BLaER1 treated with 17β-estradiol and CSF1 and Interleukin-3, amounts not matched to agents 10 nM and 100 nM (cell line): Measurements from ENCODE around the gene HEXD.

Source experiments
- H3K27ac ChIP-seq, 11 experiments: shearing (Covaris generic); formaldehyde crosslinking; 2 replicates each; pipeline ENCODE4 v1.8.1; 2022
- H3K27me3 ChIP-seq, 11 experiments: shearing (Covaris generic); formaldehyde crosslinking; 2 replicates each; pipeline ENCODE4 v1.8.1; 2022
- H3K36me3 ChIP-seq, 11 experiments: shearing (Covaris generic); formaldehyde crosslinking; 2 replicates each; pipeline ENCODE4 v1.8.1; 2022
- H3K4me1 ChIP-seq, 10 experiments: shearing (Covaris generic); formaldehyde crosslinking; 2 replicates each; pipeline ENCODE4 v1.8.1; 2022
- H3K4me2 ChIP-seq, 11 experiments: shearing (Covaris generic); formaldehyde crosslinking; 2 replicates each; pipeline ENCODE4 v1.8.1; 2022
- H3K4me3 ChIP-seq, 10 experiments: shearing (Covaris generic); formaldehyde crosslinking; 2 replicates each; pipeline ENCODE4 v1.8.1; 2022
- H3K9ac ChIP-seq, 11 experiments: shearing (Covaris generic); formaldehyde crosslinking; 2 replicates each; pipeline ENCODE4 v1.8.1; 2022
- H3K9me3 ChIP-seq, 11 experiments: shearing (Covaris generic); formaldehyde crosslinking; replicated peaks in 1 of 11; 2 replicates each; pipeline ENCODE4 v1.8.1; 2022
- H4K20me1 ChIP-seq, 11 experiments: shearing (Covaris generic); formaldehyde crosslinking; 2 replicates each; pipeline ENCODE4 v1.8.1; 2022
- Cebpa-rat ChIP-seq, 11 experiments: shearing (Covaris generic); IDR thresholded peaks; 2 replicates each; pipeline ENCODE4 v1.8.1; 2022

The HEXD gene

DNA sequence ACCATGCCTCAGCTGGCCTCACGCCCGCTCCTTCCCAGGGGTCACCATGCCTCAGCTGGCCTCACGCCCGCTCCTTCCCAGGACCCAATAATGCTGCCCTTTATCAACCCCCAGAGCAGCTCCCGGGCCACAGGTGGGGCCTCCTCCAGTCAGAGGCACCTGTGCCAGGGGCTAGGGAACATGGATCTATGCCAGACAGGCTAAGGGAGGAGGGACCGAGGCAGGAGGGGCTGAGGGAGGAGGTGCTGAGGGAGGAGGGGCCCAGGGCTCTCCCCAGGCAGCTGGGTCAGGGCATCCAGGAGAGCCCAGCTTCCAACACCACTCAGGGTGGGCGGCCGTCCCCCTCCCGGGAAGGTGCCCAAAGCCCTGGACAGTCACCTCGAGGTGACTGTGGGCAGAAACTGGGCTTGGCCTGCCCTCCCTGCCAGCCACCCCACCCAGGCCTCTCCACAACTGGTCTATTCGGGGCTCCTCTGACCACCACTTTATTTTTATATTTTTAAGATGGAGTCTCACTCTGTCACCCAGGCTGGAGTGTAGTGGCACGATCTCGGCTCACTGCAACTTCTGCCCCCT lies 27.2 kb upstream of the HEXD start:
- Histone ChIP-seq H3K9ac (no peak overlapping the region), H3K36me3 (peaks cover 4 to 26% (median 15%) of the 10 kb centered on the region in 11 experiments; a peak in 14 of 22 replicates), H3K27ac (no peak overlapping the region), H3K4me1 (peaks cover 16 to 35% (median 32%) of the 10 kb centered on the region in 10 experiments; a peak in 19 of 20 replicates), H3K27me3 (peaks cover 45 to 79% (median 73%) of the 10 kb centered on the region in 11 experiments), H3K4me3 (no peak overlapping the region), H4K20me1 (peaks cover 0 to 88% (median 65%) of the 10 kb centered on the region in 11 experiments; a peak in 20 of 22 replicates), H3K9me3 (no peaks in the 10 kb centered on the region), H3K4me2 (no peak overlapping the region)
- TF ChIP-seq Cebpa-rat (IDR thresholded peaks at IDR 0.05), result no peak

DNA sequence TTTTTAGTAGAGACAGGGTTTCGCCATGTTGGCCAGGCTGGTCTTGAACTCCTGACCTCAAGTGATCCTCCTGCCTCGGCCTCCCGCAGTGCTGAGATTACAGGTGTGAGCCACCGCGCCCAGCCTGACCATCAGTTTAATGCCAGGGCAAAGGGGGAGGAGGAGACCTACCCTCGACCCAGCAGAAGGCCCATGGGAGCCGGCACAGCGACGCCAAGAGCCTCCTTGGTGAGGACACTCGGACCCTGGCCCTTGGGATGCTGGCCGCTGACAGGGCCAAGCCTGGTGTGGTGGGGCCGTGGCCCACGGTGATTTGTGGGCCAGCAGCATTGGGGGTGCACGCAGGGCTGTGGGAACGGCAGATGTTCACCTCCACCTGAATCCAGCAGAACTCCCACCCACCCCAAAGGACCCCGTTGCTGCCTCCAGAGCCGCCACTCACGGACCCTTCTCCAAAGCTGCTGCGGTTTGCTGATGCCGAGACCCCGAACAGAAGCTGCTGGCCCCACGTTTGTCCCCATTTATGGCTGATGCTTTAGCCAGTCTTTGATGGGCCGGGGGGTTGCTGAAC lies 26.6 kb upstream of the HEXD start:
- no peak for TF ChIP-seq Cebpa-rat (IDR thresholded peaks at IDR 0.05)
- H3K4me2 ChIP-seq, result no peak overlapping the region
- peaks cover 17 to 37% (median 34%) of the 10 kb centered on the region in 10 experiments; a peak in 19 of 20 replicates for H3K4me1 ChIP-seq
- no peaks in the 10 kb centered on the region for H3K9me3 ChIP-seq
- peaks cover 4 to 26% (median 15%) of the 10 kb centered on the region in 11 experiments; a peak in 14 of 22 replicates for H3K36me3 ChIP-seq
- H4K20me1 ChIP-seq, result peaks cover 0 to 91% (median 63%) of the 10 kb centered on the region in 11 experiments; a peak in 20 of 22 replicates
- no peak overlapping the region for H3K27ac ChIP-seq
- peaks cover 40 to 79% (median 71%) of the 10 kb centered on the region in 11 experiments for H3K27me3 ChIP-seq
- H3K4me3 ChIP-seq, result no peak overlapping the region
- no peak overlapping the region for H3K9ac ChIP-seq

DNA sequence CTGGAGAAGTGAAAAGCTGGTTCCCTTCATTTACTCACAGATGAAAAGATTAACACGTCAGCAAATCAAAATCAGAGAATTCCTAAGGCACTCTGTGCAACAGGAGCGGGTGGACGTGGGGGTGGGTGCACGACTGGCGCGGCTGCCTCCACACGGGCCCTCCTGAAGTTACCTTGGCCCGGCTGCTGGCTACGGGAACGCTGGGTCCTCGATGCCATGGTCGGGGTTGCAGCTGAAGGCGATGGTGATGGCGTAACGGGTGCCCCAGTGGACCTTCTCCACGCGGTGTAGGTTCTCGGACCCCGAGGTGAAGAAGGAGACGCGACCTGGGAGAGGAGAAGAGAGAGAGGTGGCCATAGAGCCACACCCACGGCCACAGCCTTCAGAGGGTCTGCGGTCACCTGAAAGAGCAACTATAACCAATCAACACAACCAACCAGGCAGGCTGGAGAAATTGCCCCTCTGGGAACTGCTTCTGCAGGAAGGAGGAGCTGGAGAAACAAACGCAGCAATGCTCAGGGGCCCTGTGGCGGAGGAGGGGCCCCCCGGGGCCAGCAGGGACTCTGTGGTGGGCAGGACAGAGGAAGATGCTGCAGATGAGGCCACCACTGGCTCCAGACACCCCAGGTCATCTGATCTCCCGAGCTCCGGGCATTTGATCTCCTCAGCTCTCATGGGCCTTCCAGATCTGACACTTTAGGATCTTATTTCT lies 25.8 kb upstream of the HEXD start:
- peaks cover 35 to 75% (median 69%) of the 10 kb centered on the region in 11 experiments for H3K27me3 ChIP-seq
- peak overlapping the region in 2 of 11 experiments; percentile 26 to 29; a peak in 2 of 22 replicates for H3K9ac ChIP-seq
- no peak for TF ChIP-seq Cebpa-rat (IDR thresholded peaks at IDR 0.05)
- peak overlapping the region in 7 of 11 experiments; percentile 32 to 73 (median 55); a peak in 12 of 22 replicates for H3K4me2 ChIP-seq
- H3K9me3 ChIP-seq, result no peaks in the 10 kb centered on the region
- no peak overlapping the region for H3K27ac ChIP-seq
- H3K36me3 ChIP-seq, result peaks cover 4 to 26% (median 15%) of the 10 kb centered on the region in 11 experiments; a peak in 14 of 22 replicates
- peaks cover 0 to 87% (median 59%) of the 10 kb centered on the region in 11 experiments; a peak in 20 of 22 replicates for H4K20me1 ChIP-seq
- H3K4me1 ChIP-seq, result peaks cover 21 to 40% (median 34%) of the 10 kb centered on the region in 10 experiments; a peak in 19 of 20 replicates
- H3K4me3 ChIP-seq, result no peak overlapping the region

DNA sequence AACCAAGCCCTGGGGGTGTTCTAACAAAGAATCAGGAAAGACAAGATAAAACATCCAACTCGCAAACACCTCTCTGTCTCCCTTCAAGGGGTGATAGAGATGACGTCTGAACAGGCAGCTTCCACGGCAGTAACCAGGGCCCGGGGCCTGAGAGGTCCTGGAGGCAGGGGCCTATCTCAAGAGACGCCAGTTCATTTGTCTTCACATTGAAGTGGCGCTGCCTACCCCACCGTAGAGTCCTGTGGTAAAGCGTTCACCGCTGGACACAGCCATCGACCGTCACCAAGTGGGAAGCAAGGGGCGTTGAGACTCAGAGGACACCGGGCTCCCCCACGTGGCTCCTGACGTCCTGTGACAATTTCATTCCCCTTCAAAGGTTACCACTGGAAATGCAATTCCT lies 25.2 kb upstream of the HEXD start:
- peaks cover 33 to 75% (median 65%) of the 10 kb centered on the region in 11 experiments for H3K27me3 ChIP-seq
- TF ChIP-seq Cebpa-rat (IDR thresholded peaks at IDR 0.05), result no peak
- H4K20me1 ChIP-seq, result peaks cover 0 to 87% (median 54%) of the 10 kb centered on the region in 11 experiments; a peak in 20 of 22 replicates
- H3K36me3 ChIP-seq, result peaks cover 6 to 31% (median 15%) of the 10 kb centered on the region in 11 experiments; a peak in 14 of 22 replicates
- no peak overlapping the region for H3K4me3 ChIP-seq
- no peak overlapping the region for H3K27ac ChIP-seq
- H3K4me1 ChIP-seq, result peaks cover 20 to 40% (median 34%) of the 10 kb centered on the region in 10 experiments; a peak in 19 of 20 replicates
- peak overlapping the region in 8 of 11 experiments; percentile 32 to 75 (median 63); a peak in 13 of 22 replicates for H3K4me2 ChIP-seq
- no peaks in the 10 kb centered on the region for H3K9me3 ChIP-seq
- H3K9ac ChIP-seq, result peak overlapping the region in 2 of 11 experiments; percentile 26 to 29; a peak in 2 of 22 replicates

DNA sequence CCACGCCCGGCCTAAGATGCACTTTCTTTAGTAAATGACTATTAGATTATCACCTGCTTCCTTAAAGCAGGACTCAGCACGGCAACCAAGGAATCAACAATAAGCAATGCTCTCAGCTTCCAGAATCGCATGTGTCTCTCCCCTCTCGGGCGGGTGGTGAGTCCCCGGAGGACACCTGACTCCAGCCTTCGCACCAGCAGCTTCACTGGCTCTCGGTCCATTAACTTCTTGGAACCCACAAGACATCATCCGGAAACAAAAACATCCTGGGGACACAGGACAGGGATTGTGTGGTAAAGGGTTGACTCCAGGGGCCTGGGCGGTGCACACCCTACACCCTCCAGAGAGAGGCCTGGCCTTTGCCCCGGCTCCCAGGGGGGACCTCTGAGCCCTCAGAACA lies 23.9 kb upstream of the HEXD start:
- Histone ChIP-seq H3K4me2 (peak overlapping the region; percentile 14 to 81 (median 72); a peak in 21 of 22 replicates), H3K27ac (no peak overlapping the region), H3K36me3 (peaks cover 6 to 33% (median 15%) of the 10 kb centered on the region in 11 experiments; a peak in 14 of 22 replicates), H3K9ac (peak overlapping the region in 2 of 11 experiments; percentile 13 to 19; a peak in 1 of 22 replicates), H3K4me1 (peaks cover 23 to 44% (median 38%) of the 10 kb centered on the region in 10 experiments), H3K9me3 (no peaks in the 10 kb centered on the region), H3K27me3 (peaks cover 30 to 72% (median 57%) of the 10 kb centered on the region in 11 experiments), H3K4me3 (no peak overlapping the region), H4K20me1 (peaks cover under 1 to 87% (median 53%) of the 10 kb centered on the region in 11 experiments; a peak in 20 of 22 replicates)
- TF ChIP-seq Cebpa-rat (IDR thresholded peaks at IDR 0.05), result no peak

DNA sequence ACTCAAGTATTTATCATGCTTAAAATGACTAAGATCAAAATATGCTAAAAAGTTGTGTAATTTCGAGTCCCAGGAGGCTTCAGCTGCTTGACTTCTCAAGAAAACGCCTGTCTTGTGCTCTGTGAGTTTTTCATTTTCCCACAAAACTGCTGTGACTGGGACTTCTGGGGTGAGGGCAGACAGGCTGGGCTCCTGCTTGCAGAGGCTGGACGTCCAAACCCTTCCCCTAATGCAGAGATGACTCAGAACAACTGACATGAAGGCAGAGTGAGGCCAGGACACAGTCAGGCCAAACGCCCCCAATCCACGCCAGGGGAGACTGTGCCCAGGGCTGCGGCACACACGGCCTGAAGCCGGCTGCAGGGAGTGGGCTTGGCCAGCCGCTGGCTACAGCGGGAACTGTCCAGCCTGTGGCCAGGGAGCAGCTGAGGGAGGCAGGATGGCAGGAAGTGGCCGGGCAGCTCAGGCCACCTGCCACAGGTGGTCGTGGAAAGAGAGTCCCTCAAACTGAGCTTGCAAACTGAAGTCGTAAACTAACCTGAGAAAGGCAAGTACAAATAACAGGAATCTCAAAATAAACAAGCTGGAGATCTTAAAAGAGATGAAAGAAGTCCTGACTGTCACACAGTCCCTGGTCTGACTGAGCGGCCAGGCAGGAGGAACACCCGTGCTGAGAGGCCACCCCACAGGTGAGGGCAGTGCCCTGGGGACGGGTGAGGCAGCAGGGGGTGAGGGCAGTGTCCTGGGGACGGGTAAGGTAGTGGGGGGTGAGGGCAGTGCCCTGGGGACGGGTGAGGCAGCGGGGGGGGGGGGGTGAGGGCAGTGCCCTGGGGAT lies 21.3 kb upstream of the HEXD start:
- TF ChIP-seq Cebpa-rat (IDR thresholded peaks at IDR 0.05), result no peak
- no peak overlapping the region for H3K4me3 ChIP-seq
- H3K27me3 ChIP-seq, result peaks cover 37 to 68% (median 57%) of the 10 kb centered on the region in 11 experiments
- H3K9me3 ChIP-seq, result no peaks in the 10 kb centered on the region
- no peak overlapping the region for H3K9ac ChIP-seq
- H3K4me2 ChIP-seq, result peak overlapping the region in 7 of 11 experiments; percentile 26 to 47 (median 34); a peak in 11 of 22 replicates
- H4K20me1 ChIP-seq, result peaks cover 10 to 86% (median 68%) of the 10 kb centered on the region in 11 experiments; a peak in 20 of 22 replicates
- peaks cover 48 to 69% (median 63%) of the 10 kb centered on the region in 10 experiments for H3K4me1 ChIP-seq
- H3K36me3 ChIP-seq, result peaks cover 6 to 29% (median 13%) of the 10 kb centered on the region in 11 experiments; a peak in 17 of 22 replicates
- no peak overlapping the region for H3K27ac ChIP-seq

DNA sequence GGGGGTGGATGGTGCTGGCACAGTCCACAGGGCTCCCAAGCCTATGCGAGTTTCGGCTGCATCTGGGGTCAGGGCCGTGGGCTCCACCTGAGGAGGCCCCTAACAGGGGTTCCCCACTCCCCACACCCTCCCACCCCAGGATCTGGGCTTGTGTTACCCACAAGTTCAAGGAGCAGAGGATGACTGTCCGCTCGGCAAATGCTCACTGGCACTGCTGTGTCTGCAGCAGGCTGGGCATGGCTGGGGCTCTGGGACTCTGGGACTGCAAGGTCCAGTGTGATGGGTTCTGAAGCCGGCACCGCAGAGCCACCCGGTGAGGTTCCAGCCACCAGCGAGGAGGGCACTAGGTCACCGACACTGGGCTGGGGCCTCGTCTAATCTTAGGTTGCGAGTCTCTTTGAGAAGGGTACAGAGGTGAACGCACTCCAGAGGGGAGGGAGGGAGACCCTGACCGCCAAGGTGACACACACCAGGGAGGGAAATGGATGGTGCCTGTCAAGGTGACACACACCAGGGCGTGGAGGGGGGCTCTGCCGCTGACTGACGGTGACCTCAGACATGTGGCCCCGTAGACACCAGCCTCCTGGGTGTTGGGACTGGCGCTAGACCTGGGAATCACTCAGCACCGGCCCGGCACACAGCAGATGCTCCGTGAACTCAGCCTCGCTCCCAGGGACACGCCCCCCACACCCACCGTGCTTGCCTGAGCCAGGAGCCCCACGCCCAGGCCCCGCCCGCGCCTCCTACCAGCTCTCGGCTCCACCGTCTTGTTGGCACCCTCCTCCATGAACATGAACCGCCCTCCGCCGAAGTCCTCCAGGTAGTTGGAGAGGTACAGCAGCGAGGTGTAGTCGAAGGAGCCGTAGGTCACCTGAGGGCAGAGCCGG lies 20.5 kb upstream of the HEXD start:
- no peak for TF ChIP-seq Cebpa-rat (IDR thresholded peaks at IDR 0.05)
- peaks cover 1 to 29% (median 17%) of the 10 kb centered on the region in 11 experiments; a peak in 20 of 22 replicates for H3K36me3 ChIP-seq
- H3K4me2 ChIP-seq, result no peak overlapping the region
- no peak overlapping the region for H3K27ac ChIP-seq
- peaks cover 50 to 68% (median 63%) of the 10 kb centered on the region in 10 experiments for H3K4me1 ChIP-seq
- H3K9me3 ChIP-seq, result no peaks in the 10 kb centered on the region
- H3K27me3 ChIP-seq, result peaks cover 29 to 61% (median 48%) of the 10 kb centered on the region in 11 experiments
- peaks cover 10 to 83% (median 60%) of the 10 kb centered on the region in 11 experiments; a peak in 20 of 22 replicates for H4K20me1 ChIP-seq
- H3K4me3 ChIP-seq, result no peak overlapping the region
- H3K9ac ChIP-seq, result no peak overlapping the region
